WI38 (cell line): Measurements from ENCODE around the gene ANKRD12.

Experiments
- H3K4me3 ChIP-seq: 2 replicates; pipeline ENCODE4 v1.5.1; 2011; ENCODE audit warnings: low read depth, mild to moderate bottlenecking, control low read depth, low read length
- CTCF ChIP-seq: IDR thresholded peaks from 2 replicates; pipeline ENCODE4 v1.5.1; 2012; ENCODE audit warnings: low read depth, mild to moderate bottlenecking, control low read depth, low read length

Gene ANKRD12

GRCh38 chr18:9101730-9102507 is 34.7 kb upstream of the ANKRD12 start:
- peak overlapping the region; percentile 75 for H3K4me3 ChIP-seq
- no peak for TF ChIP-seq CTCF

- TF ChIP-seq CTCF: no peak
- H3K4me3 ChIP-seq: peak within 1 kb of the TSS; percentile 75
Observed at GRCh38 chr18:9102508-9103375, 33.8 kb upstream of the ANKRD12 start, which contains the start of gene NDUFV2. Gene NDUFV2 (plus strand): TSS chr18:9102699. CDS start chr18:9102744, 45 bp downstream.

- TF ChIP-seq CTCF: no peak
- peak overlapping the region; percentile 75 for H3K4me3 ChIP-seq
Observed at GRCh38 chr18:9103376-9103873, 33.2 kb upstream of the ANKRD12 start.

- TF ChIP-seq CTCF: no peak
- H3K4me3 ChIP-seq: peak overlapping the region; percentile 75
Observed at GRCh38 chr18:9104244-9104901, 32.2 kb upstream of the ANKRD12 start.

- peak overlapping the region; percentile 75 for H3K4me3 ChIP-seq
- no peak for TF ChIP-seq CTCF
Observed at GRCh38 chr18:9105420-9105819, 31.2 kb upstream of the ANKRD12 start.

GRCh38 chr18:9106094-9106493 is 30.5 kb upstream of the ANKRD12 start:
- no peak for TF ChIP-seq CTCF
- peak overlapping the region; percentile 75 for H3K4me3 ChIP-seq
